Right kidney (tissue), 1 donor: Measurements from ENCODE around the gene CTSF.
"Not testable (repeated sequence)": the region's sequence is repeated elsewhere in the genome, so short reads cannot be mapped to it uniquely, and the experiment has no call there.

Experiments used
- DNase-seq: peaks from one replicate; pipeline ENCODE4 v3.0.0-alpha.2; 2016

Gene CTSF

GRCh38 chr11:66591175-66591574 is 22.8 kb upstream of the CTSF start:
- no peak for DNase-seq

- DNase-seq: no peak
Observed at GRCh38 chr11:66589996-66590675, 21.7 kb upstream of the CTSF start.

- DNase-seq: not testable (repeated sequence)
Observed at GRCh38 chr11:66589315-66589714, 20.9 kb upstream of the CTSF start.

GRCh38 chr11:66586136-66586535 is 17.7 kb upstream of the CTSF start:
- DNase-seq: no peak

- not testable (repeated sequence) for DNase-seq
Observed at GRCh38 chr11:66585447-66585846, 17.0 kb upstream of the CTSF start.

- DNase-seq: not testable (repeated sequence)
Observed at GRCh38 chr11:66582565-66583147, 14.2 kb upstream of the CTSF start.

GRCh38 chr11:66581261-66581660 is 12.9 kb upstream of the CTSF start:
- DNase-seq: no peak

GRCh38 chr11:66580803-66581202 is 12.4 kb upstream of the CTSF start:
- no peak for DNase-seq

GRCh38 chr11:66579017-66579606 is 10.7 kb upstream of the CTSF start:
- DNase-seq: peak; percentile 73

GRCh38 chr11:66570850-66571180 is 2.4 kb upstream of the CTSF start:
- no peak for DNase-seq

GRCh38 chr11:66570079-66570849 is 1.9 kb upstream of the CTSF start:
- DNase-seq: no peak

- DNase-seq: no peak
Observed at GRCh38 chr11:66569076-66569475, 670 bp upstream of the CTSF start.

- DNase-seq: no peak
Observed at GRCh38 chr11:66567787-66568123, 651 bp downstream of the CTSF start.

- no peak for DNase-seq
Observed at GRCh38 chr11:66566221-66566620, 2.2 kb downstream of the CTSF start.

GRCh38 chr11:66564984-66565383 is 3.4 kb downstream of the CTSF start:
- DNase-seq: no peak

GRCh38 chr11:66564538-66564937 is 3.9 kb downstream of the CTSF start:
- DNase-seq: no peak

- DNase-seq: no peak
Observed at GRCh38 chr11:66563832-66564231, 4.6 kb downstream of the CTSF start.

- no peak for DNase-seq
Observed at GRCh38 chr11:66562907-66563583, 5.4 kb downstream of the CTSF start.

GRCh38 chr11:66562275-66562674 is 6.1 kb downstream of the CTSF start:
- no peak for DNase-seq

- DNase-seq: no peak
Observed at GRCh38 chr11:66561975-66562248, 6.5 kb downstream of the CTSF start.

- DNase-seq: no peak
Observed at GRCh38 chr11:66561178-66561974, 7.0 kb downstream of the CTSF start.
